Type B pancreatic cell (in vitro differentiated cells): ENCODE measurements around the gene SDHA. TPM values are rescaled to one million over a fixed set of nuclear protein-coding genes. Genes with fewer than 3 reads are reported as not detected.
"Not testable (repeated sequence)": the region's sequence is repeated elsewhere in the genome, so short reads cannot be mapped to it uniquely, and the experiment has no call there.

Experiments
- DNase-seq: peaks from one replicate; pipeline ENCODE4 v3.0.0; 2021; ENCODE audit warnings: mixed read lengths; ENCODE audit not compliant: unreplicated experiment; ENCODE audit errors: extremely low spot score
- H3K27ac Mint-ChIP-seq: 2 replicates; pipeline ENCODE4 v1.8.0; 2021; ENCODE audit warnings: mild to moderate bottlenecking, mixed read lengths
- H3K27me3 Mint-ChIP-seq: 2 replicates; pipeline ENCODE4 v1.8.0; 2021; ENCODE audit warnings: mixed read lengths
- H3K36me3 Mint-ChIP-seq: 2 replicates; pipeline ENCODE4 v1.8.0; 2021; ENCODE audit warnings: mixed read lengths
- H3K4me1 Mint-ChIP-seq: one replicate; pipeline ENCODE4 v1.8.0; 2021; ENCODE audit warnings: mixed read lengths; ENCODE audit not compliant: unreplicated experiment
- H3K4me3 Mint-ChIP-seq: 2 replicates; pipeline ENCODE4 v1.8.0; 2021; ENCODE audit warnings: mild to moderate bottlenecking, mixed read lengths
- H3K9me3 Mint-ChIP-seq: 2 replicates; pipeline ENCODE4 v1.8.0; 2021; ENCODE audit warnings: mixed read lengths
- CTCF ChIP-seq: fragments of 200-600 bp; sonication (generic); conservative IDR thresholded peaks from 2 replicates; pipeline ENCODE4 v1.5.0; 2021; ENCODE audit warnings: antibody characterized with exemption, mild to moderate bottlenecking
- total RNA-seq: library from RNA; stranded (reverse); gene quantifications from 2 replicates; pipeline ENCODE4 v1.2.1, GENCODE V29; 2021; ENCODE audit warnings: low replicate concordance

SDHA gene
- total RNA-seq, 1 donor from 2014 or later = 143 TPM

GRCh38 chr5:194102-194501 lies 24.0 kb upstream of the SDHA start:
- Mint-ChIP-seq H3K27ac (no peak overlapping the region), H3K4me3 (no peak overlapping the region), H3K4me1 (peaks cover 12% of the 10 kb centered on the region), H3K27me3 (no peaks in the 10 kb centered on the region), H3K36me3 (no peaks in the 10 kb centered on the region), H3K9me3 (no peaks in the 10 kb centered on the region)
- TF ChIP-seq CTCF = no peak
- DNase-seq = no peak

GRCh38 chr5:194603-195209 lies 23.4 kb upstream of the SDHA start:
- Mint-ChIP-seq H3K4me1 (peaks cover 12% of the 10 kb centered on the region), H3K4me3 (no peak overlapping the region), H3K27me3 (no peaks in the 10 kb centered on the region), H3K9me3 (no peaks in the 10 kb centered on the region), H3K36me3 (no peaks in the 10 kb centered on the region), H3K27ac (no peak overlapping the region)
- TF ChIP-seq CTCF = no peak
- DNase-seq = no peak

- no peaks in the 10 kb centered on the region for H3K36me3 Mint-ChIP-seq
- H3K4me1 Mint-ChIP-seq = peaks cover 6% of the 10 kb centered on the region
- no peak for DNase-seq
- H3K4me3 Mint-ChIP-seq = no peak overlapping the region
- no peaks in the 10 kb centered on the region for H3K9me3 Mint-ChIP-seq
- TF ChIP-seq CTCF = peak; percentile 26
- no peaks in the 10 kb centered on the region for H3K27me3 Mint-ChIP-seq
- H3K27ac Mint-ChIP-seq = no peak overlapping the region
Measured at GRCh38 chr5:195401-196160, 22.5 kb upstream of the SDHA start.

GRCh38 chr5:196350-196749 lies 21.8 kb upstream of the SDHA start:
- no peak for TF ChIP-seq CTCF
- Mint-ChIP-seq H3K27ac (no peak overlapping the region), H3K9me3 (no peaks in the 10 kb centered on the region), H3K4me3 (no peak overlapping the region), H3K36me3 (no peaks in the 10 kb centered on the region), H3K27me3 (no peaks in the 10 kb centered on the region), H3K4me1 (peaks cover 10% of the 10 kb centered on the region)
- no peak for DNase-seq

GRCh38 chr5:197031-197430 lies 21.1 kb upstream of the SDHA start:
- TF ChIP-seq CTCF = peak; percentile 41
- not testable (repeated sequence) for H3K9me3 Mint-ChIP-seq, H3K4me3 Mint-ChIP-seq, H3K27ac Mint-ChIP-seq, H3K36me3 Mint-ChIP-seq, DNase-seq, H3K27me3 Mint-ChIP-seq
- H3K4me1 Mint-ChIP-seq = peaks cover 16% of the 10 kb centered on the region
